Mammary epithelial cell (primary cell): ENCODE data around the gene CFP.

Experiments used
- CTCF ChIP-seq, 2 donors: IDR thresholded peaks in 1 of 2; conservative IDR thresholded peaks in 1 of 2; 2 replicates each; pipeline ENCODE4 v1.5.1; 2011 to 2012; ENCODE audit warnings: inconsistent platforms in 2 of 2, low read length in 2 of 2, mild to moderate bottlenecking in 2 of 2, control low read depth in 1 of 2, low read depth in 1 of 2; ENCODE audit not compliant: insufficient read depth in 1 of 2; ENCODE audit errors: extremely low read depth in 1 of 2
- EZH2 ChIP-seq: IDR thresholded peaks from 2 replicates; pipeline ENCODE4 v1.6.1; 2012; ENCODE audit warnings: low read length, inconsistent platforms, borderline replicate concordance

- TF ChIP-seq CTCF (conservative IDR thresholded peaks at IDR 0.05 in 1 of 2, IDR thresholded peaks at IDR 0.05 in 1 of 2; ENCODE audit: extremely low read depth in 1 of 2, insufficient read depth in 1 of 2, low read depth in 1 of 2, low read length in 2 of 2) (no peak), EZH2 (no peak)
Observed at GRCh38 chrX:47597222-47597621, 32.5 kb downstream of the CFP start.
